PC-9 (cell line): ENCODE results near the gene LAMC2. TPM values are rescaled to one million over a fixed set of nuclear protein-coding genes. Genes with fewer than 3 reads are reported as not detected.

Source experiments
- BruUV-seq: library from RNA; stranded (reverse); fragments of 400-500 nt; replicated peaks from 2 replicates; lab custom pipeline; 2021; lab: Mats Ljungman, UMichigan
- CTCF ChIA-PET: fragments of 300-600 bp; sonication (Branson Sonifier 250); formaldehyde crosslinking; loops from one replicate; lab custom pipeline; 2022; ENCODE audit warnings: antibody characterized with exemption; lab: Charles Lee
- POLR2A ChIA-PET: fragments of 300-600 bp; sonication (Branson Sonifier 250); formaldehyde crosslinking; loops from one replicate; lab custom pipeline; 2022; ENCODE audit warnings: antibody characterized with exemption; ENCODE audit not compliant: unreplicated experiment; lab: Charles Lee
- DNase-seq, 2 experiments: peaks; one replicate each; pipeline versions ENCODE4 v3.0.0 to v3.0.0-alpha.2; 2015 to 2022; ENCODE audit warnings: mixed read lengths in 1 of 2
- H2AFZ ChIP-seq: fragments of 200-600 bp; sonication (generic); 2 replicates; pipeline ENCODE4 v1.8.1; 2017; ENCODE audit warnings: antibody characterized with exemption
- H3F3A ChIP-seq: fragments of 200-600 bp; sonication (generic); 2 replicates; pipeline ENCODE4 v1.8.1; 2017; ENCODE audit warnings: antibody characterized with exemption, mild to moderate bottlenecking, low read depth; ENCODE audit not compliant: insufficient read depth
- H3K27ac ChIP-seq: fragments of 200-600 bp; sonication (generic); 2 replicates; pipeline ENCODE4 v1.6.1; 2016; ENCODE audit warnings: mixed run types
- H3K27me3 ChIP-seq: fragments of 200-600 bp; sonication (generic); 2 replicates; pipeline ENCODE4 v1.6.1; 2016; ENCODE audit warnings: low read depth, mixed run types; ENCODE audit not compliant: insufficient read depth
- H3K36me3 ChIP-seq: fragments of 200-600 bp; sonication (generic); 2 replicates; pipeline ENCODE4 v1.6.1; 2016; ENCODE audit warnings: low read depth, mixed run types
- H3K4me1 ChIP-seq: fragments of 200-600 bp; sonication (generic); replicated peaks from 2 replicates; pipeline ENCODE4 v1.6.1; 2016; ENCODE audit warnings: mixed run types; ENCODE audit not compliant: insufficient read depth
- H3K4me2 ChIP-seq: fragments of 200-600 bp; sonication (generic); 2 replicates; pipeline ENCODE4 v1.6.1; 2017; ENCODE audit warnings: mixed run types
- H3K4me3 ChIP-seq: fragments of 200-600 bp; sonication (generic); 2 replicates; pipeline ENCODE4 v1.6.1; 2016; ENCODE audit warnings: mixed run types
- H3K79me2 ChIP-seq: fragments of 200-600 bp; sonication (generic); 2 replicates; pipeline ENCODE4 v1.6.1; 2017; ENCODE audit warnings: low read depth, mixed run types
- H3K9me2 ChIP-seq: fragments of 200-600 bp; sonication (generic); 2 replicates; pipeline ENCODE4 v1.8.1; 2017; ENCODE audit warnings: mild to moderate bottlenecking; ENCODE audit not compliant: insufficient read depth
- H3K9me3 ChIP-seq: fragments of 200-600 bp; sonication (generic); 2 replicates; pipeline ENCODE4 v1.8.1; 2016; ENCODE audit warnings: low read depth; ENCODE audit not compliant: insufficient read depth
- H4K20me1 ChIP-seq: fragments of 200-600 bp; sonication (generic); 2 replicates; pipeline ENCODE4 v1.8.1; 2017; ENCODE audit not compliant: insufficient read depth
- EZH2 ChIP-seq: fragments of 200-600 bp; sonication (generic); IDR thresholded peaks from 2 replicates; pipeline ENCODE4 v1.8.0; 2017; ENCODE audit warnings: antibody characterized with exemption, low read depth
- intact Hi-C: fragments of 100-400 bp; cut with micrococcal nuclease; formaldehyde crosslinking; loops from one replicate; pipeline ENCODE4 v1.10.0; 2022; ENCODE audit not compliant: unreplicated experiment
- total RNA-seq: library from RNA; stranded (reverse); gene quantifications from 2 replicates; pipeline ENCODE4 v1.2.3, GENCODE V29; 2021
- TF ChIP-seq, protein P1 (sequence below): fragments of 200-600 bp; sonication (generic); conservative IDR thresholded peaks from 2 replicates; pipeline ENCODE4 v1.6.1; 2017; ENCODE audit warnings: mixed run types, antibody characterized with exemption, mild to moderate bottlenecking, moderate library complexity

The LAMC2 gene
- total RNA-seq, 1 experiment from 2014 or later = 109 TPM

DNA sequence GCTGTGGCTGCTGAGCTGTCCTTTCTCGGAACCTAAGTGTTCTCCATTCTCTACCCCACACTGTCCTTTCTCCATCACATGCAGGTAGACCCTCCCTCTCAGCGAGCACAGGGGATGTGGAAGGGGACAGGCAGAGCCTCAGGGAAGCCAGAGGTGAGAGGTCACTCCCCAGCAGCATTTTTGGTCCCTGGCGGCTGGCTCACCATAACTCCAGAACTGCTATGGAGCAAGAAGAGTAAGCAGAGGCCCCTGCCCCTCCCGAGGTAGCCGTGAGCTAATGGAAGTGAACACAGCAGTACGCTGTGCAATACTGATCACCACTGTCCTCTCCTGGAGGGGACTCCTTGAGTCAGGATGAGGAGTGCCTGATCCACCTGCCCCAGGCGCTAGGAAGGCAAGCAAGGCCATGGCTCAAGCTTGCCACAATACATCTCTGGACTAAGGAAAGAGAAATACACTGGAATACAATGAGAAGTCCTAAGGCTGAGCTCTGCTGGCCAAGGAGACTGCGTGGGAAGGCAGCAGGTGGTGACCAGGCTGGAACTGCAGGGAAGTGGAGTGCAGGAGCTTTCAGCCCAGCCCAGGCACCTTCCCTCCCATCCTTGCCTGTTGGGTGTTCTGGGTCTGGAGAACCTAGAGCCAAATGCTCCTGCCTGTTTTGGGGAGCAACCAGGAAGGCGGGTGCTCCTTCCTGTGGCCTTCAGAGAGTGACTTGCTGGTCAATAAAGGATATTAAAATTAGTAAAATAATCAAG, 96.2 kb downstream of the LAMC2 start:
- H2AFZ ChIP-seq = no peak overlapping the region
- no TSS peak for BruUV-seq
- no peak overlapping the region for H3K4me3 ChIP-seq
- TF ChIP-seq, protein P1, sequence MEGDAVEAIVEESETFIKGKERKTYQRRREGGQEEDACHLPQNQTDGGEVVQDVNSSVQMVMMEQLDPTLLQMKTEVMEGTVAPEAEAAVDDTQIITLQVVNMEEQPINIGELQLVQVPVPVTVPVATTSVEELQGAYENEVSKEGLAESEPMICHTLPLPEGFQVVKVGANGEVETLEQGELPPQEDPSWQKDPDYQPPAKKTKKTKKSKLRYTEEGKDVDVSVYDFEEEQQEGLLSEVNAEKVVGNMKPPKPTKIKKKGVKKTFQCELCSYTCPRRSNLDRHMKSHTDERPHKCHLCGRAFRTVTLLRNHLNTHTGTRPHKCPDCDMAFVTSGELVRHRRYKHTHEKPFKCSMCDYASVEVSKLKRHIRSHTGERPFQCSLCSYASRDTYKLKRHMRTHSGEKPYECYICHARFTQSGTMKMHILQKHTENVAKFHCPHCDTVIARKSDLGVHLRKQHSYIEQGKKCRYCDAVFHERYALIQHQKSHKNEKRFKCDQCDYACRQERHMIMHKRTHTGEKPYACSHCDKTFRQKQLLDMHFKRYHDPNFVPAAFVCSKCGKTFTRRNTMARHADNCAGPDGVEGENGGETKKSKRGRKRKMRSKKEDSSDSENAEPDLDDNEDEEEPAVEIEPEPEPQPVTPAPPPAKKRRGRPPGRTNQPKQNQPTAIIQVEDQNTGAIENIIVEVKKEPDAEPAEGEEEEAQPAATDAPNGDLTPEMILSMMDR = no peak
- no peak for TF ChIP-seq EZH2
- ChIA-PET POLR2A (interaction anchor here (0.5 kb wide), 1 partner anchor 352 kb away, joined by 10 read pairs; no protein-coding TSS in a partner anchor), CTCF (interaction anchor here (0.9 kb wide), 2 partner anchors 36 to 319 kb away, joined by 3 read pairs; no protein-coding TSS in a partner anchor)
- no peaks in the 10 kb centered on the region for H3K9me2 ChIP-seq
- H3K27ac ChIP-seq = no peak overlapping the region; the same call in 1 of the 2 replicates
- peaks cover 48% of the 10 kb centered on the region for H3K4me1 ChIP-seq
- intact Hi-C loops = loop anchor here (5.0 kb wide), 1 partner anchor 390 kb away; no protein-coding TSS in a partner anchor
- 0 out of 2 replicates have a peak, but pooled peaks cover 3% of the 10 kb centered on the region for H3K79me2 ChIP-seq
- no peak overlapping the region for H3K4me2 ChIP-seq
- no peaks in the 10 kb centered on the region for H3K36me3 ChIP-seq
- H3F3A ChIP-seq = peaks cover 29% of the 10 kb centered on the region
- no peaks in the 10 kb centered on the region for H3K27me3 ChIP-seq
- no peaks in the 10 kb centered on the region for H4K20me1 ChIP-seq
- no peaks in the 10 kb centered on the region for H3K9me3 ChIP-seq
- DNase-seq = no peak

DNA sequence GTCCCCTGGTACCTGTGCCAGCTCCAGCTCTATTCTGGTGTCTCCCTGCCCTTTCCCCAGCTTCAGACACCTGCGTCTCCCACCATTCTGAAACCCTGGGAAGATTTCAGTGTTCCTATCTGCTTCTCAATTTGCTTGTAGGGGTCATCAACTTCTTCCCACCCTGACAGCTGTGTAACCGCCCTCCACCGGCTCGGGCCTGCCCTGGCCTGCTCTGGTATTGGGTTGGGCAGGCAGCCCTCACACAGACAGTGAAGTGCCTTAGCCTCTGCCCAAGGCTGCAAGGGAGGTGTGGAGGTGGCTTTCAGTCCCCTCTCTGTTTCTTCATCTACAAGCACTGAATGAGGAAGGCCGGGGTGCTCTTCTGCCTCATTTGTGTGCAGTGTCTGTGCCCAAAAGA, 97.2 kb downstream of the LAMC2 start:
- no peak overlapping the region for H2AFZ ChIP-seq
- no peaks in the 10 kb centered on the region for H3K27me3 ChIP-seq
- intact Hi-C loops = loop anchor here (5.0 kb wide), 1 partner anchor 391 kb away; no protein-coding TSS in a partner anchor
- H3K9me2 ChIP-seq = no peaks in the 10 kb centered on the region
- no peak for TF ChIP-seq EZH2
- TF ChIP-seq, protein P1 = no peak
- no peak overlapping the region for H3K4me3 ChIP-seq
- H4K20me1 ChIP-seq = no peaks in the 10 kb centered on the region
- ChIA-PET POLR2A (no interaction called here), CTCF (interaction anchor here (0.6 kb wide), 1 partner anchor 231 kb away, joined by 11 read pairs; no protein-coding TSS in a partner anchor)
- H3K79me2 ChIP-seq = 0 out of 2 replicates have a peak, but pooled peaks cover 3% of the 10 kb centered on the region
- peaks cover 39% of the 10 kb centered on the region for H3K4me1 ChIP-seq
- H3K4me2 ChIP-seq = no peak overlapping the region
- no peak for DNase-seq
- no TSS peak for BruUV-seq
- no peaks in the 10 kb centered on the region for H3K9me3 ChIP-seq
- H3K36me3 ChIP-seq = no peaks in the 10 kb centered on the region
- H3K27ac ChIP-seq = no peak overlapping the region
- H3F3A ChIP-seq = peaks cover 22% of the 10 kb centered on the region

DNA sequence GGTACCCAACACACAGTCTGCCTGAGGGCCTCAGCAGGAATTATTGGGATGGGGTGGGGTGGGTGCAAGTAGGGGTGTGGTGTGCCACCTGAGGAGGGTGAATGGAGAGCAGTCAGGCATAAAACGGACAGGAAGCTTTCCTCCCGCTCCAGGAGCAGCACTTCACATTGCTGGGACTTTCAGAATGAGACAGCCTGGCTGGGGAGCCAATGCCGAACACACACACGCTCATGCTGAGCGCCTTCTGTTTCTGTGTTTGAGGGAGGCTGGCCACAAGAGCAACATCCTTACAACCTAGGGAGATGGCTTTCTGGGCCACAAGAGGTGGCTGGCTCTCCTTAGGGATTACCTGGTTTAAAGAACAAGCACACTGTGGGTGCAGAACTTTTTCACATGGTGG, 98.0 kb downstream of the LAMC2 start:
- no peak overlapping the region for H3K4me3 ChIP-seq
- no peak overlapping the region for H3K27ac ChIP-seq
- H3K4me1 ChIP-seq = peaks cover 31% of the 10 kb centered on the region
- no TSS peak for BruUV-seq
- H2AFZ ChIP-seq = no peak overlapping the region
- ChIA-PET POLR2A (no interaction called here), CTCF (interaction anchor here (0.6 kb wide), 1 partner anchor 230 kb away, joined by 11 read pairs; no protein-coding TSS in a partner anchor)
- TF ChIP-seq EZH2 = no peak
- TF ChIP-seq, protein P1 = no peak
- H3F3A ChIP-seq = peaks cover 14% of the 10 kb centered on the region
- no peaks in the 10 kb centered on the region for H3K27me3 ChIP-seq
- H3K4me2 ChIP-seq = no peak overlapping the region
- 0 out of 2 replicates have a peak, but pooled peaks cover 3% of the 10 kb centered on the region for H3K79me2 ChIP-seq
- intact Hi-C loops = loop anchor here (5.0 kb wide), 1 partner anchor 392 kb away; no protein-coding TSS in a partner anchor
- no peaks in the 10 kb centered on the region for H3K9me2 ChIP-seq
- DNase-seq = no peak
- no peaks in the 10 kb centered on the region for H3K9me3 ChIP-seq
- no peaks in the 10 kb centered on the region for H3K36me3 ChIP-seq
- no peaks in the 10 kb centered on the region for H4K20me1 ChIP-seq
